Endodermal cell (in vitro differentiated cells): ENCODE results near the gene CDC42BPB. TPM values are rescaled to one million over a fixed set of nuclear protein-coding genes. Genes with fewer than 3 reads are reported as not detected.

Experiments
- DNase-seq: peaks from one replicate; pipeline ENCODE4 v3.0.0-alpha.2; 2017
- H3K27ac ChIP-seq: 2 replicates; pipeline ENCODE4 v1.5.1; 2013; ENCODE audit warnings: mild to moderate bottlenecking, low read depth, low read length, moderate library complexity
- H3K27me3 ChIP-seq: 2 replicates; pipeline ENCODE4 v1.6.1; 2013; ENCODE audit warnings: mild to moderate bottlenecking, low read length, moderate library complexity; ENCODE audit not compliant: insufficient read depth, control insufficient read depth, poor library complexity, severe bottlenecking
- H3K36me3 ChIP-seq: 2 replicates; pipeline ENCODE4 v1.7.0; 2013; ENCODE audit warnings: mild to moderate bottlenecking, low read length, moderate library complexity; ENCODE audit not compliant: control insufficient read depth, insufficient read depth
- H3K4me1 ChIP-seq: one replicate; pipeline ENCODE4 v1.7.0; 2013; ENCODE audit warnings: low read length; ENCODE audit not compliant: control insufficient read depth, insufficient read depth
- H3K4me3 ChIP-seq: 2 replicates; pipeline ENCODE4 v1.5.1; 2013; ENCODE audit warnings: mild to moderate bottlenecking, low read length, moderate library complexity
- H3K9ac ChIP-seq: 2 replicates; pipeline ENCODE4 v1.6.1; 2013; ENCODE audit warnings: mild to moderate bottlenecking, low read length, moderate library complexity; ENCODE audit not compliant: poor library complexity, severe bottlenecking; ENCODE audit errors: extremely low read depth
- H3K9me3 ChIP-seq: 2 replicates; pipeline ENCODE4 v1.6.1; 2013; ENCODE audit warnings: mild to moderate bottlenecking, low read length, moderate library complexity; ENCODE audit not compliant: control insufficient read depth
- H3K27ac Mint-ChIP-seq: 2 replicates; pipeline ENCODE4 v1.8.0; 2020; ENCODE audit warnings: mixed read lengths
- H3K27me3 Mint-ChIP-seq: 2 replicates; pipeline ENCODE4 v1.8.0; 2021; ENCODE audit warnings: mild to moderate bottlenecking, mixed read lengths; ENCODE audit not compliant: insufficient read depth
- H3K36me3 Mint-ChIP-seq: 2 replicates; pipeline ENCODE4 v1.8.0; 2020; ENCODE audit warnings: low read depth, mixed read lengths
- H3K4me1 Mint-ChIP-seq: 2 replicates; pipeline ENCODE4 v1.8.0; 2020; ENCODE audit warnings: mixed read lengths
- H3K4me3 Mint-ChIP-seq: 2 replicates; pipeline ENCODE4 v1.8.0; 2020; ENCODE audit warnings: mild to moderate bottlenecking, moderate library complexity, mixed read lengths
- H3K9me3 Mint-ChIP-seq: 2 replicates; pipeline ENCODE4 v1.8.0; 2020; ENCODE audit warnings: mild to moderate bottlenecking, mixed read lengths
- WGBS, 2 experiments: methylation state at CpG; one replicate each; pipeline versions ENCODE4 v1.1.5 to v1.1.7; 2013; ENCODE audit warnings: missing lambda C conversion rate in 2 of 2, mixed read lengths in 1 of 2; ENCODE audit not compliant: insufficient coverage in 1 of 2, insufficient read length in 1 of 2; 5-methylcytosine and 5-hydroxymethylcytosine counted together
- total RNA-seq, 2 donors: library from RNA; stranded (reverse); fragmentation: NEBNext Ultra II Directional in 1 of 2; extraction: Animal tissue kit (Norgen Biotek cat#: 25700) in 1 of 2; gene quantifications; 2 replicates in 1 of 2; 3 replicates in 1 of 2; pipeline ENCODE4 v1.2.1, GENCODE V29; 2021
- TF ChIP-seq, protein P1 (sequence below): fragments of 200-600 bp; sonication (generic); conservative IDR thresholded peaks from 2 replicates; pipeline ENCODE4 v1.5.0; 2021; ENCODE audit warnings: antibody characterized with exemption, mild to moderate bottlenecking

Gene CDC42BPB
- total RNA-seq, 2 donors from 2014 or later, result 120 to 123 TPM

DNA sequence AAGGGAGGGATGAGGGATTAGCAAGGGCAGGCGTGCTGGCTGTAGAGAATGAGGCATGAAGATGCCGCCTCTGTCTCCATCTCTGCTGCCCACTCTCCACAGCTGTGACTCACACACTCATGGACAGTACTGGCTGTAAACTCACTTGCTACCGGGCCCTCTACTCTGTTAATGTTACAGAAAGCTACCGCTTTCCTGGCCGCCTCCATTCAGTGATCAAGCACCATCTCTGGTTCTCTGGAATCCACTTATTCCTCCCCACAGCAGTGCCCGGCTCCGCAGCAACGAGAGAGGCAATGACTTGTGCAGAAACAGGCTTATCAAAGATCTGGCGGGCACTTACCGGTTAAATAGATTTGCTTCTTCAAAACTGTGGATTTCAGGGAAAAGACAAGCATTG, 100.1 kb downstream of the CDC42BPB start:
- Histone ChIP-seq H3K9ac (no peak overlapping the region), H3K27ac (no peak overlapping the region), H3K27me3 (no peaks in the 10 kb centered on the region), H3K4me1 (peaks cover 6% of the 10 kb centered on the region), H3K4me3 (no peak overlapping the region), H3K36me3 (peaks cover 88% of the 10 kb centered on the region), H3K9me3 (no peaks in the 10 kb centered on the region)
- Mint-ChIP-seq H3K27me3 (no peaks in the 10 kb centered on the region), H3K27ac (no peak overlapping the region), H3K36me3 (peaks cover 75% of the 10 kb centered on the region), H3K9me3 (no peaks in the 10 kb centered on the region), H3K4me3 (no peak overlapping the region), H3K4me1 (peaks cover 24% of the 10 kb centered on the region)
- 97 to 100% methylated on average over 10 of the region's 10 CpGs for WGBS, 2 experiments
- TF ChIP-seq, protein P1, sequence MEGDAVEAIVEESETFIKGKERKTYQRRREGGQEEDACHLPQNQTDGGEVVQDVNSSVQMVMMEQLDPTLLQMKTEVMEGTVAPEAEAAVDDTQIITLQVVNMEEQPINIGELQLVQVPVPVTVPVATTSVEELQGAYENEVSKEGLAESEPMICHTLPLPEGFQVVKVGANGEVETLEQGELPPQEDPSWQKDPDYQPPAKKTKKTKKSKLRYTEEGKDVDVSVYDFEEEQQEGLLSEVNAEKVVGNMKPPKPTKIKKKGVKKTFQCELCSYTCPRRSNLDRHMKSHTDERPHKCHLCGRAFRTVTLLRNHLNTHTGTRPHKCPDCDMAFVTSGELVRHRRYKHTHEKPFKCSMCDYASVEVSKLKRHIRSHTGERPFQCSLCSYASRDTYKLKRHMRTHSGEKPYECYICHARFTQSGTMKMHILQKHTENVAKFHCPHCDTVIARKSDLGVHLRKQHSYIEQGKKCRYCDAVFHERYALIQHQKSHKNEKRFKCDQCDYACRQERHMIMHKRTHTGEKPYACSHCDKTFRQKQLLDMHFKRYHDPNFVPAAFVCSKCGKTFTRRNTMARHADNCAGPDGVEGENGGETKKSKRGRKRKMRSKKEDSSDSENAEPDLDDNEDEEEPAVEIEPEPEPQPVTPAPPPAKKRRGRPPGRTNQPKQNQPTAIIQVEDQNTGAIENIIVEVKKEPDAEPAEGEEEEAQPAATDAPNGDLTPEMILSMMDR, result no peak
- DNase-seq, result no peak

DNA sequence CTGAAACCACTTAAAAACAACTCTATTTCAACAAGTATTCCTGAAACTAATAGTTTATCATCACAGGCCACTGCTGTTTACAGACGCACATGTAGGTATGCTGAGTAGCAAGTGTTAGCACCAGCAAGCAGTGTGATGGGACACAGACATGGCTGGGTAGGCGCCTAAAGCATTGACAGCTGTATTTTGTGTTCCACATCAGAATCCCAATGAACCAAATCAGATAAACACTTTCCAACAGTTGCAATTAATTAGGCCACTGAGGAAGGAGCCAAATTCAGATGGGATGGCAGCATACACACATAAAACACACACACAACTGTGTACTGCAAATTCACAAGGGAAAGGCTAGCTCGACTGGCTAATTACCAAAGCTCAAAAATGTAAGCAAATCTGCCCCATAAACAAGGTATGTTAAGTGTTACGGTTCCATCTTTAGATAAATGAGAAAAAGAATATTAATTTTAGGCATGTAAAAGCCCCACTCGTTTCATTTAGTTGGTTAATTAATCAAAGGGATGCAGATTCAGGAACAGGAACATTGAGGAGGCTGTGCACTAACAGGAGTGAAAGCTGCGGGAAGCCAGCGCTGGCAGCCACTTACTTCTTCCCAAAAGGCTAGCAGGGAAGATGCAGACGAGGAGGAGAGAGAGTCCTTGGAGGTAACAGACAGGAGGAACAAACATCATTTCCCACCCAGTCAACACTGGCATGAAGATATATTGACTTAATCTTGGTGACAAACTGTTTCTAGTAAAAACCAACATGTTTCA, 101.5 kb downstream of the CDC42BPB start:
- Histone ChIP-seq H3K27me3 (no peaks in the 10 kb centered on the region), H3K27ac (no peak overlapping the region), H3K9me3 (no peaks in the 10 kb centered on the region), H3K4me3 (no peak overlapping the region), H3K4me1 (peaks cover 6% of the 10 kb centered on the region), H3K9ac (no peak overlapping the region), H3K36me3 (peaks cover 88% of the 10 kb centered on the region)
- H3K36me3 Mint-ChIP-seq, result peaks cover 74% of the 10 kb centered on the region
- H3K4me1 Mint-ChIP-seq, result peaks cover 29% of the 10 kb centered on the region
- no peaks in the 10 kb centered on the region for H3K9me3 Mint-ChIP-seq
- H3K27me3 Mint-ChIP-seq, result no peaks in the 10 kb centered on the region
- TF ChIP-seq, protein P1, result no peak
- H3K4me3 Mint-ChIP-seq, result no peak overlapping the region
- DNase-seq, result no peak
- 81 to 94% methylated on average over 4 to 8 of the region's 8 CpGs for WGBS, 2 experiments
- peak overlapping the region; percentile 38 for H3K27ac Mint-ChIP-seq

DNA sequence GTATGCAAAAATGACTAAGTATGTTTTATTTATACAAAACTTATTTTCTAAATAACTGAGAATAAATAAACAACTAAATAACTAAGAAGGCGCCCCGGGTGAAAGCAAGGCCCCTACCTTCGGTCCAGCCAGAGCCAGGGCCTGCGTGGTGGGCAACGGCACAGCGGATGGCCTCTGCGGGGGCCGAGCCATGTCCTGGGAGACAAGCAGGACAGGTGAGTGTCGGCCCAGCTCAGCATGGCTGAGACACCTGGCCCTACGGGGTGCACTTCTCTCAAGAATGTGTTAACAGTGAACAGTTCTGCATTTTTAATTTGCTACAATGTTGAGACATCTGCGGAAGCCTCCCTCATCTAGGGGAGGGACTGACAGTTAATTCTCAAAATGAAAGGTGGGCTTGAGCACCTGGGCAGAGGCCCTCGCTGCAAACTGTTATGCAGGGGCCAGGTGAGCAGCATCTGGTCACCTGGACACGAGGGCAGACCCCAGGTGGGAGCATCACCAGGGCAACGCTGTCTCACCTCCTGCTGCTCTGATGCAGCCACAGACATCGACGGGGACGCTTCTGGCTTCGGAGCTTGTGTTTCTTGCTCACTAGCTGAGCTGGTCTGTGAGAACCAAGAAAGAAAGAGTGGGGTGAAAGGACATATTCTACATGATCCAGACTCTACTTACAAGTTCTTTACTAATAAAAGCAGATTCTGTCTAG, 103.1 kb downstream of the CDC42BPB start:
- no peaks in the 10 kb centered on the region for H3K27me3 Mint-ChIP-seq
- TF ChIP-seq, protein P1, result no peak
- Histone ChIP-seq H3K9ac (no peak overlapping the region), H3K9me3 (no peaks in the 10 kb centered on the region), H3K27me3 (no peaks in the 10 kb centered on the region), H3K36me3 (peaks cover 87% of the 10 kb centered on the region), H3K27ac (no peak overlapping the region), H3K4me3 (no peak overlapping the region), H3K4me1 (peaks cover 6% of the 10 kb centered on the region)
- WGBS, 2 experiments, result 86 to 90% methylated on average over 18 of the region's 18 CpGs
- no peaks in the 10 kb centered on the region for H3K9me3 Mint-ChIP-seq
- H3K36me3 Mint-ChIP-seq, result peaks cover 72% of the 10 kb centered on the region
- H3K4me3 Mint-ChIP-seq, result peak overlapping the region; percentile 23
- peaks cover 29% of the 10 kb centered on the region for H3K4me1 Mint-ChIP-seq
- peak overlapping the region; percentile 84 for H3K27ac Mint-ChIP-seq
- peak; percentile 74 for DNase-seq
